OCI-LY7 (cell line): ENCODE measurements around the gene TMEM135. TPM values are rescaled to one million over a fixed set of nuclear protein-coding genes. Genes with fewer than 3 reads are reported as not detected.

ENCODE experiments used
- BruUV-seq: library from RNA; stranded (reverse); fragments of 400-500 nt; replicated peaks from 2 replicates; lab custom pipeline; 2021; lab: Mats Ljungman, UMichigan
- CTCF ChIA-PET: fragments of 300-600 bp; sonication (Branson Sonifier 250); formaldehyde crosslinking; loops from one replicate; lab custom pipeline; 2022; ENCODE audit warnings: antibody characterized with exemption; ENCODE audit not compliant: unreplicated experiment; lab: Charles Lee
- POLR2A ChIA-PET: fragments of 300-600 bp; sonication (Branson Sonifier 250); formaldehyde crosslinking; loops from one replicate; lab custom pipeline; 2022; ENCODE audit warnings: antibody characterized with exemption; lab: Charles Lee
- DNase-seq: peaks from one replicate; pipeline ENCODE4 v3.0.0-alpha.2; 2015; ENCODE audit warnings: low spot score
- H2AFZ ChIP-seq: fragments of 200-600 bp; sonication (generic), shearing (Covaris generic); 2 replicates; pipeline ENCODE4 v1.6.1; 2014; ENCODE audit warnings: mild to moderate bottlenecking, antibody characterized with exemption, low read length, moderate library complexity
- H3K27ac ChIP-seq: fragments of 200-600 bp; sonication (generic); 2 replicates; pipeline ENCODE4 v1.5.1; 2014; ENCODE audit warnings: mixed run types, low read depth, mild to moderate bottlenecking, moderate library complexity, low read length, inconsistent platforms; ENCODE audit not compliant: poor library complexity, severe bottlenecking
- H3K36me3 ChIP-seq: fragments of 200-600 bp; sonication (generic); 2 replicates; pipeline ENCODE4 v1.6.1; 2014; ENCODE audit warnings: mild to moderate bottlenecking, antibody characterized with exemption, low read length, moderate library complexity, mixed read lengths; ENCODE audit not compliant: insufficient read depth
- H3K4me1 ChIP-seq: fragments of 200-600 bp; sonication (generic); 2 replicates; pipeline ENCODE4 v1.5.1; 2014; ENCODE audit warnings: mild to moderate bottlenecking, low read length; ENCODE audit not compliant: insufficient read depth, poor library complexity, severe bottlenecking
- H3K4me2 ChIP-seq: fragments of 200-600 bp; sonication (generic); 2 replicates; pipeline ENCODE4 v1.6.1; 2014; ENCODE audit warnings: mild to moderate bottlenecking, low read length
- H3K4me3 ChIP-seq: fragments of 200-600 bp; sonication (generic); 2 replicates; pipeline ENCODE4 v1.5.1; 2014; ENCODE audit warnings: mild to moderate bottlenecking, low read depth, low read length; ENCODE audit not compliant: poor library complexity, severe bottlenecking
- H3K79me2 ChIP-seq: fragments of 200-600 bp; sonication (generic); 2 replicates; pipeline ENCODE4 v1.6.1; 2016; ENCODE audit warnings: low read depth, mild to moderate bottlenecking, low read length, moderate library complexity, mixed read lengths; ENCODE audit not compliant: insufficient read depth
- H3K9me2 ChIP-seq: fragments of 200-600 bp; sonication (generic); 2 replicates; pipeline ENCODE4 v1.6.1; 2016; ENCODE audit warnings: mild to moderate bottlenecking, low read length, mixed read lengths; ENCODE audit not compliant: insufficient read depth
- H3K9me3 ChIP-seq: fragments of 200-600 bp; sonication (generic); 2 replicates; pipeline ENCODE4 v1.6.1; 2014; ENCODE audit warnings: mild to moderate bottlenecking, mixed run types, low read length, mixed read lengths
- H4K20me1 ChIP-seq: fragments of 200-600 bp; sonication (generic); 2 replicates; pipeline ENCODE4 v1.6.1; 2014; ENCODE audit warnings: mild to moderate bottlenecking, antibody characterized with exemption, low read length, moderate library complexity, mixed read lengths; ENCODE audit not compliant: insufficient read depth
- EZH2phosphoT487 ChIP-seq: fragments of 200-600 bp; sonication (generic); IDR thresholded peaks from 2 replicates; pipeline ENCODE4 v1.6.1; 2018; ENCODE audit warnings: low read depth, borderline replicate concordance, mild to moderate bottlenecking, mixed run types, antibody characterized with exemption, low read length, moderate library complexity, mixed read lengths
- intact Hi-C: fragments of 100-400 bp; cut with micrococcal nuclease; formaldehyde crosslinking; loops from one replicate; pipeline ENCODE4 v1.10.0; 2022; ENCODE audit not compliant: unreplicated experiment
- total RNA-seq, 2 experiments: library from RNA; depleted of rRNA in 1 of 2; stranded (reverse); fragments of >200 nt in 1 of 2; shearing (Covaris generic) in 1 of 2; gene quantifications; 2 replicates each; pipeline ENCODE4 v1.2.3, GENCODE V29; 2014 to 2022
- TF ChIP-seq, protein P1 (sequence below): fragments of 200-600 bp; sonication (generic); conservative IDR thresholded peaks from 2 replicates; pipeline ENCODE4 v1.5.1; 2014; ENCODE audit warnings: mild to moderate bottlenecking, antibody characterized with exemption, low read length, moderate library complexity, mixed read lengths

The TMEM135 gene
- total RNA-seq, 2 experiments from 2014 or later: 14.5 to 56.4 TPM

DNA sequence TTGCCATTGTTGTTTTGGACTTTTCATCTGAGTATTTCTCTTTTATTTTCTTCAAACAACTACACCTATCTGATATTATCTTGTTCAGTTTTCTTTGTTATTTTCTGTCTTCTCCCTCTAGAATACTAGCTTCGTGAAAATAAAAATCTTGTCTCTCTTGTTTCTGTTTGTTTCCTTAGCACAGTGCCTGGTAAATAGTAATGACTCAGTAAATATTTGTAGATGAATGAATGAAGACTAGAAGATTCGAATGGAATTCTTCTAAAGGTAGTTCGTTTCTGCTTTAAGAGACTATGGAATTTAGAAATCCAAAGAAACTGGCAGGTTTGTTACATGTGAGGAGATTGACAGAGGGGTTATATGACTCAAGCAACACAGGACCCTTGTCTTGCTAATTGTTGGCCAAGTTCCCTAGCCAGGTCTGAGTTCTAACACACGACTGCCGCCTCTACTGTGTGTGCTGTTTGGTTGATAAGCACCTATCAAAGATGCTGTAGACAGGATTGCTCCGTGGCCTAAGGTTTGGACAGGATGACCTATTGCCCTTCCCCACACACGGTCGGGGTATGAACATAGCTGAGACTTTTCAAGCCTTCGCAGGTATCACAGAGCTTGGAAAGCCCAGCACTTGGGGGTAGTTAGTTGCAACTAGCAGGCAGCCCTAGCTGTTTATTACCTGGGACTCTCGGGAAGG, 831 bp upstream of the TMEM135 start:
- POLR2A ChIA-PET: interaction anchor here (0.7 to 1.9 kb wide), 10 partner anchors 10 to 263 kb away, joined by 3 to 9 read pairs (median 4); no protein-coding TSS in a partner anchor

DNA sequence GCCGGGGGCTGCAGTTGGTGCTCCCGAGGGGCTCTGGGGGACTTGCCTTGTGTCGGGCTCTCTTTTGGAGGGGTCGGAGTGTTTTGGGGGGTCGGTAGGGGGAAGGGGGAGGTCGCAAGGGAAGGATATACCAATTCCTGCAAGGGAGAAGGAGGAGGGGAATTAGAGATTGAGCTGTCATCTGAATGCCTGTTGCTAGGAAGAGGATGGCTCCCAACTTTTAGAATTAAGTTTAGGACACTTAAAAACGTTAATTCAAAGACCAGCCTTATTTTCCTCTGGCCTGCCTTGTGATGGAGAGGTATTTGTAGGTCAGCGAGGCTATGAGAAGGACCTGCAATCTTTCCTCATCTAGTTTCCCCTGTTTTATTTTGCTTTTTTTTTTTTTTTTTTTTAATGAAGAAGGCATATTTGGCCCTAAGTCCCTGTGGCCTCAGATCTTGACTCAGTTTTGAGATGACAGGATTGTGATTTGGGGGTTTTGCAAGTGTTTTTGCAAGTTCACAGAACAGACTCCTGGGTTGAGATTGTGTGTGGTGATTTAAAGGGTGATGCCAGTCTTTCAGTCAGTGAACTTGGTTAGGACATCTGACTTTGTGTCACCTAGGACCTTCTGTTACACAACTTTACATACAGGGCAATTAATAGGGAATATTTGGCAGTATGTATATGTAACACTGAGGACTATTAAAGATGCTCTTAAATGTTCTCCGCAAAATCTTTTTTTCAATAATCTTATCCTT, 672 bp downstream of the TMEM135 start:
- ChIA-PET CTCF (interaction anchor here (0.6 kb wide), 1 partner anchor 1040 kb away, joined by 3 read pairs; no protein-coding TSS in a partner anchor), POLR2A (interaction anchor here (0.5 to 1.9 kb wide), 7 partner anchors 8 to 257 kb away, joined by 3 to 7 read pairs (median 5); no protein-coding TSS in a partner anchor)
- peak; percentile 19 for DNase-seq
- Histone ChIP-seq H3K9me2 (no peaks in the 10 kb centered on the region), H3K4me2 (peak overlapping the region; percentile 82), H2AFZ (peak overlapping the region; percentile 53), H3K9me3 (no peaks in the 10 kb centered on the region), H3K27ac (peak overlapping the region; percentile 54), H4K20me1 (peaks cover 7% of the 10 kb centered on the region; the same call in 1 of the 2 replicates), H3K4me1 (peaks cover 27% of the 10 kb centered on the region), H3K36me3 (peaks cover 26% of the 10 kb centered on the region), H3K4me3 (peak overlapping the region; percentile 79), H3K79me2 (peaks cover 36% of the 10 kb centered on the region)
- intact Hi-C loops: loop anchor here (1.0 to 10.0 kb wide), 3 partner anchors 321 to 1299 kb away; partner anchors contain the start of genes CTSC and EED
- TF ChIP-seq, protein P1, sequence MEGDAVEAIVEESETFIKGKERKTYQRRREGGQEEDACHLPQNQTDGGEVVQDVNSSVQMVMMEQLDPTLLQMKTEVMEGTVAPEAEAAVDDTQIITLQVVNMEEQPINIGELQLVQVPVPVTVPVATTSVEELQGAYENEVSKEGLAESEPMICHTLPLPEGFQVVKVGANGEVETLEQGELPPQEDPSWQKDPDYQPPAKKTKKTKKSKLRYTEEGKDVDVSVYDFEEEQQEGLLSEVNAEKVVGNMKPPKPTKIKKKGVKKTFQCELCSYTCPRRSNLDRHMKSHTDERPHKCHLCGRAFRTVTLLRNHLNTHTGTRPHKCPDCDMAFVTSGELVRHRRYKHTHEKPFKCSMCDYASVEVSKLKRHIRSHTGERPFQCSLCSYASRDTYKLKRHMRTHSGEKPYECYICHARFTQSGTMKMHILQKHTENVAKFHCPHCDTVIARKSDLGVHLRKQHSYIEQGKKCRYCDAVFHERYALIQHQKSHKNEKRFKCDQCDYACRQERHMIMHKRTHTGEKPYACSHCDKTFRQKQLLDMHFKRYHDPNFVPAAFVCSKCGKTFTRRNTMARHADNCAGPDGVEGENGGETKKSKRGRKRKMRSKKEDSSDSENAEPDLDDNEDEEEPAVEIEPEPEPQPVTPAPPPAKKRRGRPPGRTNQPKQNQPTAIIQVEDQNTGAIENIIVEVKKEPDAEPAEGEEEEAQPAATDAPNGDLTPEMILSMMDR: no peak
- TF ChIP-seq EZH2phosphoT487: no peak
- BruUV-seq: TSS peak; percentile 80

More for the DNA sequence above, 831 bp upstream of the TMEM135 start:
- no peaks in the 10 kb centered on the region for H3K9me3 ChIP-seq
- H3K4me3 ChIP-seq: peak overlapping the region; percentile 79
- H3K79me2 ChIP-seq: peaks cover 36% of the 10 kb centered on the region
- peak; percentile 31 for DNase-seq
- no peaks in the 10 kb centered on the region for H3K9me2 ChIP-seq
- BruUV-seq: no TSS peak
- H3K36me3 ChIP-seq: peaks cover 12% of the 10 kb centered on the region; the same call in 1 of the 2 replicates
- intact Hi-C loops: loop anchor here (1.0 to 10.0 kb wide), 3 partner anchors 258 to 1300 kb away; partner anchors contain the start of genes CTSC and EED
- H3K4me1 ChIP-seq: peaks cover 27% of the 10 kb centered on the region
- TF ChIP-seq, protein P1: no peak
- no peak for TF ChIP-seq EZH2phosphoT487
- peak overlapping the region; percentile 80 for H2AFZ ChIP-seq
- CTCF ChIA-PET: interaction anchor here (0.5 kb wide), 1 partner anchor 123 kb away, joined by 4 read pairs; no protein-coding TSS in a partner anchor
- H3K4me2 ChIP-seq: peak overlapping the region; percentile 78
- peaks cover 7% of the 10 kb centered on the region; the same call in 1 of the 2 replicates for H4K20me1 ChIP-seq
- H3K27ac ChIP-seq: peak overlapping the region; percentile 18
